K562 (cell line): ENCODE measurements around the gene ARFGAP3. TPM values are rescaled to one million over a fixed set of nuclear protein-coding genes. Genes with fewer than 3 reads are reported as not detected.

Experiments
- ATAC-seq: fragments of 200-7000 bp; cut with Tn5 transposase; 3 replicates; pipeline ENCODE4 v1.9.1; 2020; ENCODE audit warnings: moderate library complexity
- BruUV-seq: library from RNA; stranded (reverse); fragments of 400-500 nt; replicated peaks from 2 replicates; lab custom pipeline; 2021; lab: Mats Ljungman, UMichigan
- CTCF ChIA-PET: fragments of 300-600 bp; formaldehyde crosslinking; extraction: SDS; loops from one replicate; lab custom pipeline; 2021; ENCODE audit warnings: low intra/inter-chr PET ratio; lab: Yijun Ruan, JAX
- POLR2A ChIA-PET: fragments of 300-600, 350-650 bp; sonication (Branson Sonifier 250); formaldehyde crosslinking; extraction: SDS; loops from one replicate; lab custom pipeline; 2021; ENCODE audit warnings: antibody characterized with exemption, inconsistent platforms; lab: Yijun Ruan, JAX
- DNase-seq, 4 experiments: peaks; one replicate each; pipeline versions ENCODE4 v3.0.0 to v3.0.0-alpha.2; 2011 to 2018; ENCODE audit warnings: low spot score in 3 of 4, mixed read lengths in 3 of 4; ENCODE audit errors: extremely low read depth in 1 of 4
- FAIRE-seq: peaks from 2 replicates; lab custom pipeline; 2011; peaks lifted over from hg19 to GRCh38; lab: Jason Lieb, UNC
- H2AFZ ChIP-seq: 2 replicates; pipeline ENCODE4 v1.6.0; 2011; ENCODE audit warnings: low read depth, low read length, control low read depth, inconsistent platforms
- H3K27ac ChIP-seq: fragments of 200-600 bp; 3 replicates; pipeline ENCODE4 v1.8.0; 2011; ENCODE audit warnings: low read depth, mild to moderate bottlenecking, control low read depth, inconsistent platforms, low read length, moderate library complexity, mixed read lengths; ENCODE audit errors: extremely low read depth
- H3K27me3 ChIP-seq, 2 experiments: fragments of 300-600 bp in 1 of 2; 2 replicates in 1 of 2; 3 replicates in 1 of 2; pipeline versions ENCODE4 v1.6.0 to v1.8.0; 2011; ENCODE audit warnings: inconsistent platforms in 2 of 2, low read length in 2 of 2, mild to moderate bottlenecking in 1 of 2, mixed read lengths in 1 of 2, moderate library complexity in 1 of 2; ENCODE audit not compliant: control insufficient read depth in 2 of 2, insufficient read depth in 2 of 2
- H3K36me3 ChIP-seq: fragments of 300-600 bp; 3 replicates; pipeline ENCODE4 v1.8.0; 2011; ENCODE audit warnings: mild to moderate bottlenecking, low read length, inconsistent platforms; ENCODE audit not compliant: control insufficient read depth, insufficient read depth
- H3K4me1 ChIP-seq, 2 experiments: fragments of 200-600 bp in 1 of 2; replicated peaks in 1 of 2; 2 replicates in 1 of 2; 3 replicates in 1 of 2; pipeline versions ENCODE4 v1.5.1 to v1.8.0; 2011; ENCODE audit warnings: inconsistent platforms in 2 of 2, low read length in 2 of 2, mild to moderate bottlenecking in 1 of 2, mixed read lengths in 1 of 2, moderate library complexity in 1 of 2; ENCODE audit not compliant: control insufficient read depth in 2 of 2, insufficient read depth in 2 of 2
- H3K4me2 ChIP-seq: 2 replicates; pipeline ENCODE4 v1.6.1; 2011; ENCODE audit warnings: low read length, control low read depth, inconsistent platforms, mixed read lengths; ENCODE audit not compliant: insufficient read depth
- H3K4me3 ChIP-seq: fragments of 200-600 bp; sonication (generic), shearing (Covaris generic); 2 replicates; pipeline ENCODE4 v1.5.1; 2016; ENCODE audit warnings: control low read depth, inconsistent platforms
- H3K79me2 ChIP-seq: fragments of 200-600 bp; 3 replicates; pipeline ENCODE4 v1.8.0; 2011; ENCODE audit warnings: low read length, inconsistent platforms; ENCODE audit not compliant: control insufficient read depth, insufficient read depth
- H3K9ac ChIP-seq, 2 experiments: 2 replicates each; pipeline versions ENCODE4 v1.6.0 to v1.6.1; 2011; ENCODE audit warnings: low read depth in 2 of 2, low read length in 2 of 2, control low read depth in 1 of 2, inconsistent platforms in 1 of 2, mild to moderate bottlenecking in 1 of 2, mixed read lengths in 1 of 2; ENCODE audit not compliant: insufficient read depth in 1 of 2
- H3K9me1 ChIP-seq: one replicate; pipeline ENCODE4 v1.6.0; 2011; ENCODE audit warnings: inconsistent platforms, mild to moderate bottlenecking, low read length, moderate library complexity; ENCODE audit not compliant: control insufficient read depth, insufficient read depth
- H3K9me3 ChIP-seq: replicated peaks from 2 replicates; pipeline ENCODE4 v1.5.1; 2011; ENCODE audit warnings: low read depth, low read length, inconsistent platforms; ENCODE audit not compliant: control insufficient read depth, insufficient read depth
- H4K20me1 ChIP-seq: replicated peaks from 2 replicates; pipeline ENCODE4 v1.6.1; 2011; ENCODE audit warnings: low read length, inconsistent platforms, mixed read lengths; ENCODE audit not compliant: control insufficient read depth, insufficient read depth
- BRD9 ChIP-seq: fragments of 450-650 bp; IDR thresholded peaks from 2 replicates; pipeline ENCODE4 v1.6.1; 2018; ENCODE audit warnings: low read depth; ENCODE audit not compliant: partially characterized antibody
- JUND ChIP-seq, 2 experiments: IDR thresholded peaks; 2 replicates in 1 of 2; 3 replicates in 1 of 2; pipeline ENCODE4 v1.6.1; 2011; ENCODE audit warnings: borderline replicate concordance in 2 of 2, low read depth in 2 of 2, low read length in 2 of 2, improper control_type of control experiment in 1 of 2, missing biosample characterization in 1 of 2, missing genetic modification characterization in 1 of 2, missing genetic modification reagents in 1 of 2
- KLF6 ChIP-seq: fragments of 250-450 bp; sonication (Bioruptor Pico); IDR thresholded peaks from 2 replicates; pipeline ENCODE4 v1.4.0; 2020; ENCODE audit warnings: mild to moderate bottlenecking, moderate library complexity, borderline replicate concordance
- NRF1 ChIP-seq, 2 experiments: fragments of 450-650 bp; IDR thresholded peaks in 1 of 2; conservative IDR thresholded peaks in 1 of 2; 2 replicates each; pipeline ENCODE4 v1.6.1; 2014; ENCODE audit warnings: mild to moderate bottlenecking in 2 of 2
- POLR2AphosphoS5 ChIP-seq: IDR thresholded peaks from 2 replicates; pipeline ENCODE4 v1.6.1; 2011; ENCODE audit warnings: mild to moderate bottlenecking, low read depth, low read length, moderate library complexity; ENCODE audit not compliant: control insufficient read depth, insufficient read depth
- RBM14 ChIP-seq: fragments of 200-400 bp; formaldehyde crosslinking; IDR thresholded peaks from 2 replicates; pipeline ENCODE4 v1.6.1; 2018; ENCODE audit warnings: low read depth, mild to moderate bottlenecking, low read length, moderate library complexity, borderline replicate concordance; ENCODE audit not compliant: insufficient read depth
- SETDB1 ChIP-seq: IDR thresholded peaks from one replicate; pipeline ENCODE4 v1.6.1; 2012; ENCODE audit warnings: low read length, control low read depth, inconsistent platforms
- SMAD4 ChIP-seq: fragments of 250-450 bp; sonication (Bioruptor Pico); conservative IDR thresholded peaks from 2 replicates; pipeline ENCODE4 v1.8.0; 2021; ENCODE audit warnings: inconsistent platforms, mild to moderate bottlenecking, moderate library complexity
- ZKSCAN1 ChIP-seq: fragments of 150-350 bp; IDR thresholded peaks from 2 replicates; pipeline ENCODE4 v1.6.1; 2016; ENCODE audit warnings: low read depth, low read length
- WGBS: fragments of 100-300 bp; shearing (Covaris generic); methylation state at CpG from one replicate; pipeline ENCODE4 v1.1.6; 2016; ENCODE audit warnings: low coverage, mixed read lengths; ENCODE audit not compliant: insufficient coverage; ENCODE audit errors: missing lambda C conversion rate; 5-methylcytosine and 5-hydroxymethylcytosine counted together
- in situ Hi-C: fragments of 300-500 bp; cut with MboI; formaldehyde crosslinking; loops from 4 replicates; pipeline ENCODE4 v1.15.0; 2018; ENCODE audit warnings: inconsistent platforms, mixed read lengths
- intact Hi-C: fragments of 100-400 bp; cut with micrococcal nuclease; formaldehyde crosslinking; loops from 2 replicates; pipeline ENCODE4 v1.14.2; 2022
- polyA plus RNA-seq, 8 experiments: library from polyadenylated mRNA; depleted of rRNA in 4 of 8; stranded (reverse) in 5 of 8; unstranded in 3 of 8; fragments of >200 nt; fragmentation: Nextera tagmentation in 2 of 8; fragmentation: Illumina TruSeq in 1 of 8; extraction: Ambion mirVana in 2 of 8; extraction: Trizol in 1 of 8; gene quantifications; 2 replicates each; pipeline versions ENCODE4 v1.2.1 to v1.2.3, GENCODE V29; 2011 to 2014; ENCODE audit warnings: inconsistent platforms in 1 of 8, missing spikeins in 1 of 8
- total RNA-seq, 7 experiments: library from RNA; depleted of rRNA in 6 of 7; stranded (reverse); fragments of >200 nt in 6 of 7; fragmentation: Illumina TruSeq in 2 of 7; extraction: Trizol in 2 of 7; gene quantifications; 2 replicates each; pipeline versions ENCODE4 v1.2.1 to v1.2.3, GENCODE V29; 2011 to 2021; ENCODE audit warnings: low replicate concordance in 1 of 7

Gene ARFGAP3
- total and polyA plus RNA-seq, 9 of the 15 experiments (the other 6 are each of a cell fraction or from before 2014, with no cell fraction given): 14.2 to 31.9 (median 22.7) TPM

DNA sequence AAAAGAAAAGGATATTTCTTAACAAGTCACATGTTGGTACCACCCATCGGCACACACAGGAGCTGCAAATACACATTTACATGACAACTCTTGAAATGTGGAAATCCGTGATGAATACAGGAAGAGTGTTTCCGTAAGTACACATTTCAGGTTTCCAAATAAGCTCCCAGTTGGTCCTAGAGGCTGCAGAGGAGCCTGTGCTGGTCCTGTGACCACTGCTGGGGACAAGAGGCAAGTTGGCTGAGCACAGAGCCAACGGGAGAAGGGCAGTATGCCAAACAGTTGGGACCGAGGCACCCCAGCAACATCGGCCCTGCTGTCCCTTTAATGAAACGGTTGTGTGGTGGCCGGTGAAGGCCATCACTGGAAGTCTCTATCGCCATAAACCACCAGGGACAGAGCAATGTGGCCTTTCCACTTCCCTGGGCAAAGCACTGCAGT, 38.5 kb upstream of the ARFGAP3 start:
- ChIA-PET CTCF (no interaction called here), POLR2A (interaction anchor here (1.0 kb wide), 1 partner anchor 26 kb away, joined by 3 read pairs; no protein-coding TSS in a partner anchor)
- in situ Hi-C loops: no loop called here
- no peak overlapping the region for H3K4me2 ChIP-seq
- H3K27ac ChIP-seq: no peak overlapping the region
- H3K27me3 ChIP-seq: no peaks in the 10 kb centered on the region
- no peaks in the 10 kb centered on the region for H3K9me1 ChIP-seq
- no peaks in the 10 kb centered on the region for H3K4me1 ChIP-seq
- no peaks in the 10 kb centered on the region for H3K79me2 ChIP-seq
- DNase-seq: no peak
- intact Hi-C loops: no loop called here
- no peak for FAIRE-seq
- no peak overlapping the region for H3K4me3 ChIP-seq
- 0 out of 4 replicates have a peak overlapping the region, but pooled peaks of 1 of the 2 experiments have one; percentile 8 for H3K9ac ChIP-seq
- no peak overlapping the region for H2AFZ ChIP-seq
- BruUV-seq: no TSS peak
- TF ChIP-seq ZKSCAN1 (no peak), POLR2AphosphoS5 (no peak), SMAD4 (no peak), RBM14 (no peak), KLF6 (CRISPR knock-in tag) (no peak), BRD9 (no peak), SETDB1 (no peak), JUND (IDR thresholded peaks at IDR 0.05; ENCODE audit: borderline replicate concordance, low read depth, low read length) (no peak), JUND (tag; IDR thresholded peaks at IDR 0.05; ENCODE audit: borderline replicate concordance, low read depth, low read length) (no peak), NRF1 (conservative IDR thresholded peaks at IDR 0.05 in 1 of 2, IDR thresholded peaks at IDR 0.05 in 1 of 2) (no peak)
- H4K20me1 ChIP-seq: no peaks in the 10 kb centered on the region; the same call in 1 of the 2 replicates
- no peak for ATAC-seq
- no peaks in the 10 kb centered on the region for H3K9me3 ChIP-seq
- WGBS: 56% methylated on average over 5 of the region's 9 CpGs
- 0 out of 3 replicates have a peak, but pooled peaks cover 4% of the 10 kb centered on the region for H3K36me3 ChIP-seq
